Glomerular visceral epithelial cell (primary cell): Measurements from ENCODE around the gene CTAG1A.
"Not testable (repeated sequence)": the region's sequence is repeated elsewhere in the genome, so short reads cannot be mapped to it uniquely, and the experiment has no call there.

Experiments used
- DNase-seq: peaks from one replicate; pipeline ENCODE4 v3.0.0-alpha.2; 2016; ENCODE audit errors: extremely low spot score

CTAG1A gene

GRCh38 chrX:154573061-154573460 is 11.9 kb upstream of the CTAG1A start:
- DNase-seq = not testable (repeated sequence)

GRCh38 chrX:154575076-154575475 is 9.9 kb upstream of the CTAG1A start:
- DNase-seq = not testable (repeated sequence)

- not testable (repeated sequence) for DNase-seq
Measured at GRCh38 chrX:154582994-154583393, 1.9 kb upstream of the CTAG1A start.

GRCh38 chrX:154590415-154590814 is 5.5 kb downstream of the CTAG1A start:
- not testable (repeated sequence) for DNase-seq

- no peak for DNase-seq
Measured at GRCh38 chrX:154592505-154592904, 7.6 kb downstream of the CTAG1A start.

- no peak for DNase-seq
Measured at GRCh38 chrX:154593201-154593600, 8.3 kb downstream of the CTAG1A start.

GRCh38 chrX:154594491-154594890 is 9.6 kb downstream of the CTAG1A start:
- DNase-seq = no peak

- no peak for DNase-seq
Measured at GRCh38 chrX:154595559-154596249, 10.8 kb downstream of the CTAG1A start.

GRCh38 chrX:154596290-154596929 is 11.5 kb downstream of the CTAG1A start:
- peak; percentile 87 for DNase-seq

GRCh38 chrX:154597221-154597620 is 12.3 kb downstream of the CTAG1A start:
- no peak for DNase-seq

GRCh38 chrX:154598656-154599055 is 13.7 kb downstream of the CTAG1A start:
- DNase-seq = no peak

- no peak for DNase-seq
Measured at GRCh38 chrX:154599531-154599930, 14.6 kb downstream of the CTAG1A start.

- DNase-seq = peak; percentile 53
Measured at GRCh38 chrX:154600759-154601374, 15.9 kb downstream of the CTAG1A start.

GRCh38 chrX:154602226-154602625 is 17.3 kb downstream of the CTAG1A start:
- no peak for DNase-seq

- DNase-seq = no peak
Measured at GRCh38 chrX:154602766-154603437, 18.0 kb downstream of the CTAG1A start.

- peak; percentile 79 for DNase-seq
Measured at GRCh38 chrX:154603438-154604430, 18.8 kb downstream of the CTAG1A start.

- DNase-seq = no peak
Measured at GRCh38 chrX:154605566-154605965, 20.6 kb downstream of the CTAG1A start.

- no peak for DNase-seq
Measured at GRCh38 chrX:154607370-154607769, 22.4 kb downstream of the CTAG1A start.

- not testable (repeated sequence) for DNase-seq
Measured at GRCh38 chrX:154607976-154608375, 23.0 kb downstream of the CTAG1A start.

GRCh38 chrX:154608823-154609222 is 23.9 kb downstream of the CTAG1A start:
- not testable (repeated sequence) for DNase-seq

GRCh38 chrX:154611146-154611545 is 26.2 kb downstream of the CTAG1A start:
- DNase-seq = not testable (repeated sequence)
